M059J (cell line): ENCODE measurements around the gene KRTAP2-2. TPM values are rescaled to one million over a fixed set of nuclear protein-coding genes. Genes with fewer than 3 reads are reported as not detected.
"Not testable (repeated sequence)": the region's sequence is repeated elsewhere in the genome, so short reads cannot be mapped to it uniquely, and the experiment has no call there.

Experiments
- DNase-seq: peaks from one replicate; pipeline ENCODE4 v3.0.0-alpha.2; 2012; ENCODE audit warnings: low read depth
- total RNA-seq: library from RNA; depleted of rRNA; stranded (reverse); fragments of >200 nt; shearing (Covaris generic); gene quantifications from 2 replicates; pipeline ENCODE4 v1.2.3, GENCODE V29; 2014; rRNA removed

The KRTAP2-2 gene
- not detected in 2 replicates for total RNA-seq

- not testable (repeated sequence) for DNase-seq
These were observed at the start of gene KRTAP2-2 for GRCh38 chr17:41055130-41055529. Gene KRTAP2-2 (minus strand): TSS chr17:41055230. CDS start chr17:41055211, 19 bp downstream.

GRCh38 chr17:41104386-41105038 lies 49.5 kb upstream of the KRTAP2-2 start:
- peak; percentile 75 for DNase-seq

GRCh38 chr17:41103896-41104295 lies 48.9 kb upstream of the KRTAP2-2 start:
- no peak for DNase-seq

GRCh38 chr17:41101586-41102259 lies 46.7 kb upstream of the KRTAP2-2 start, which contains the start of gene KRTAP4-16:
Gene KRTAP4-16 (minus strand): TSS chr17:41102209. CDS start chr17:41102209, 0 bp downstream.
- no peak for DNase-seq

GRCh38 chr17:41099682-41100480 lies 44.9 kb upstream of the KRTAP2-2 start:
- peak; percentile 91 for DNase-seq

- peak; percentile 79 for DNase-seq
These were observed 43.5 kb upstream of the KRTAP2-2 start for GRCh38 chr17:41098481-41098880.

- DNase-seq, result peak; percentile 17
These were observed 43.0 kb upstream of the KRTAP2-2 start, which contains the start of gene KRTAP4-8 for GRCh38 chr17:41098042-41098441. Gene KRTAP4-8 (minus strand): TSS chr17:41098142. CDS start chr17:41098084, 58 bp downstream.

- no peak for DNase-seq
These were observed 41.0 kb upstream of the KRTAP2-2 start for GRCh38 chr17:41096055-41096454.

GRCh38 chr17:41088760-41089352 lies 33.8 kb upstream of the KRTAP2-2 start:
- DNase-seq, result not testable (repeated sequence)

- DNase-seq, result not testable (repeated sequence)
These were observed 29.2 kb upstream of the KRTAP2-2 start, which contains the start of gene KRTAP4-7 for GRCh38 chr17:41084100-41084856. Gene KRTAP4-7 (plus strand): TSS chr17:41084150. CDS start chr17:41084207, 57 bp downstream.

- DNase-seq, result peak; percentile 66
These were observed 28.4 kb upstream of the KRTAP2-2 start for GRCh38 chr17:41083427-41083826.

GRCh38 chr17:41082626-41083025 lies 27.6 kb upstream of the KRTAP2-2 start:
- peak; percentile 40 for DNase-seq

GRCh38 chr17:41076788-41077187 lies 21.8 kb upstream of the KRTAP2-2 start:
- DNase-seq, result no peak

GRCh38 chr17:41073676-41074075 lies 18.6 kb upstream of the KRTAP2-2 start:
- no peak for DNase-seq

- no peak for DNase-seq
These were observed 16.8 kb upstream of the KRTAP2-2 start for GRCh38 chr17:41071606-41072360.

GRCh38 chr17:41069031-41069430 lies 14.0 kb upstream of the KRTAP2-2 start:
- no peak for DNase-seq

- DNase-seq, result no peak
These were observed 12.3 kb upstream of the KRTAP2-2 start for GRCh38 chr17:41067281-41067680.

- DNase-seq, result peak; percentile 97
These were observed 11.0 kb upstream of the KRTAP2-2 start, which contains the start of gene KRTAP2-4 for GRCh38 chr17:41065829-41066624. Gene KRTAP2-4 (minus strand): TSS chr17:41065879. CDS start chr17:41065845, 34 bp downstream.
